NCI-H1092 (cell line): ENCODE data around the gene CPTP.
"Not testable (repeated sequence)": the region's sequence is repeated elsewhere in the genome, so short reads cannot be mapped to it uniquely, and the experiment has no call there.

ENCODE experiments used
- DNase-seq: peaks from one replicate; lab custom pipeline; 2025; lab: John Stamatoyannopoulos, UW

The CPTP gene

GRCh38 chr1:1366699-1367066 lies 42.1 kb downstream of the CPTP start:
- no peak for DNase-seq

- no peak for DNase-seq
Measured at GRCh38 chr1:1367315-1367714, 42.7 kb downstream of the CPTP start.

- DNase-seq = not testable (repeated sequence)
Measured at GRCh38 chr1:1370094-1370493, 45.5 kb downstream of the CPTP start.

DNA sequence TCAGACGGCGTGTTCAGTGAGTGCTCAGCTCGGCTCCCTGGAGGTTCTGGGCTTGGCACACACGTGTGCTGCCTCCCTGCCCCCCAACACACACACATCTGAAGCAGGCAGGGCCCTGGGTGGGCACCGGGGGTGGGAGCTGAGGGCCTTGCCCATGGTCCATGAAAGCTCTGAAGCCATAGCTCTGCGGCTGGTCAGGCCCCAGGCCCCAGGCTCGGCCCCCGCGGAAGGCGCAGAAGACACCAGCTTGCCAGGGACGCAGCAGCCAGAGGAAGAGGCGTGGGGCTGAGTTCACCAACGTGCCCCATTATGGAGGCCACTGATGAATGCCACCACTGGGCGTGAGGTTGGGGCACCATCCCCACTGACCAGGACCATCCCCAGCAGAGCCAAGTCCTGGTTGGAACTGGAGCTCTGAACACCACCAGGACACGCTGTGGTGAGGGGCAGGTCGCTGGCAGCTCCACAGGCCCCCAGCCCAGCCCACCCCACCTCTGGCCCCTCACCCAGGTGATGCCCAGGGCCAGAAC lies 46.2 kb downstream of the CPTP start:
- no peak for DNase-seq

DNA sequence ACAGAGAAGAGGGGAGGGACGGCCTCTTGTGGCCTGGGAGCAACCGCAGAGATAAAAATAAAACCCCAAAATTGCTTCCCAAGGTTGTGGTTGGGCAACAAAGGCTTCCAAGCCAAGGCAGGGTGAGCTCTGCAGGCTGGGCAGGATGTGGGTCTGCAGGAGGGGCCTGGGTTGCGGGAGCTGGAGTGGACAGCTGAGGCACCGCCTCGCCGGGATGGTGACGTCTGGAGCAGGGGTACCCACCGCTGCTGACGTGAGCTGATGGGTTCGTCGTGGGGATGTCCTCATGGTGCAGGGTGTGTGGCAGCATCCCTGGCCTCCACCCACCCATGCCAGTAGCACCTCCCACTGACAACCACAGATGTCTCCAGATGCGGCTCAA lies 46.8 kb downstream of the CPTP start:
- no peak for DNase-seq

GRCh38 chr1:1371746-1372711 lies 47.4 kb downstream of the CPTP start:
- no peak for DNase-seq

- DNase-seq = no peak
Measured at GRCh38 chr1:1373051-1373814, 48.6 kb downstream of the CPTP start.

DNA sequence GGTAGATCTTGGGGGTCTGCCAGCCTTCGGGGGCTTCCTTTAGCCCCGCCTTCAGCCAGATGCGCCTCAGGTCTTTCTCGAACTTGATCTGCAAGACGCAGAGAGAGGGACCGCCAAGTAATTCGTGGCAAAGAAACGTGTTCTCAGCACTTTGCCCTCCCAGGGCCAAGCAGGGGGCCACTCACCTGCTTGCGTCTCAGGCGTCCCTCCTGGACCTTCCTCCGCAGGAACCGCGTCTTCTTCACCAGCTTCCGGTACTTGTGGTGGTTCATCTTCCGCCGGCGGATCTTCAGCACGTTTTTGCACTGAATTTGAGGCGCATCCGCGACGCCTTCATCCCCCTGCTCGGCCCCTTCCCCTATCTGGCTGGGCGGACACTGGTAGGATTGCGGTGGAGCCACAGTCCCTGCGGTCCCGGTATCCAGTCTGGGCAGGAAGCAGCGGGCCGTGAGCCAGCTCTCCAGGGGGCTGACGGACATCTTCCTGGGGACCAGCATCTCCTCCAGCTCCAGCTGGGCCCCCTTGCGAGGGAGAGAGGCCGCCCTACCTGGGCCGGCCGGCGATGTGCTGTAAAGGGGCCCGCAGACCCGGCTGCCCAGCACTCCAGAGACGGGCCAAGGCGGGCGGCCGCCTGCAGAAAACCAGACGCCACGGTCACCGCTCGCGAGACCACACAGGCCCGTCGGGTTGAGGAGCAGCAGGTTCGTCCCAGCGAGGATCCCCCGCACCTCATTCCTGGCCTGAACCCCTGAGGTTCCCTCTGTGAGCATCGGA lies 49.4 kb downstream of the CPTP start:
- no peak for DNase-seq

- no peak for DNase-seq
Measured at GRCh38 chr1:1374589-1374928, 50.0 kb downstream of the CPTP start.

DNA sequence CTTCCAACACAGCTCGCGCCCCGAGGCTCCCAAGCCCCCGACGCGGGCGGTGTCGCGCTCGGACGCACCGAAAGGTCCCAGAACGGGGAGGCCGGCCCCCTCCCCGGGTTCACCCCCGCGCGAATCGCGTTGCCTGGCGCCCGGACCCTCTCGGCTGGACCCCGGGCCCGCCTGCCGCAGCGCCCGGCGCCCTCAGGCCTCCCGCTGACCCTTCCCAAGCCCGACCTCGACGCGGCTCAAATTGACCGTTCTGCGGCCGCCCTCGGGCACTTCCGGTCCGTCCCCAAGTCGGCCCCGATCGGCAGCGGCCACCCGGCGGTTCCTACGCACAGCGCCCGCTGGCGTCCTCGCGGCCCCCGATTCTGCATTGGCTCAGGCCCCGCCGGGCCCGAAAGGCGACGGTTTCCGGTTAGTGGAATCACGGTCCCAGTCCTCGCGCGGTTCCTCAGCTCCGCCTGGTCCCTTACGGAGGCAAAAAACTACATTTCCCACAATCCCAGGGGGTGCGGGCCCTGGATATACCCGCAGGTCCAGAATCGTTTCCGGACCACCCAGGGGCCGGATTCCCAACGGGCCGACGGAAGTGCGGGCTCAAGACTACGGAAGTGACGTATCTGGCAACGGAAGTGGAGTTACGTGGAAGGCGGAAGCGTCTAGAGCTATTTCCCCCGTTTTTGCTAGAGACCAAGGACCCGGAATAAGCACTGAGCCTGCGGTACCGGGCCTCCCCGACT lies 50.5 kb downstream of the CPTP start, which contains the start of gene AURKAIP1:
TSS of gene AURKAIP1 (minus strand) at position 279 of the 734 bp plus-strand sequence. CDS start 451 bp downstream, outside the sequence.
- peak; percentile 98 for DNase-seq

GRCh38 chr1:1376551-1377226 lies 52.1 kb downstream of the CPTP start:
- DNase-seq = no peak

GRCh38 chr1:1377540-1378205 lies 53.1 kb downstream of the CPTP start:
- DNase-seq = no peak
